Stimulated activated naive CD8-positive, alpha-beta T cell treated with anti-CD3 and anti-CD28 coated beads, Interleukin-15, Interleukin-2, amounts not matched to agents 100 ng/mL and 50 ng/mL, for 24 hours (primary cell): Measurements from ENCODE around the gene VAPB.

Source experiments
- H3K27ac Mint-ChIP-seq: one replicate; pipeline ENCODE4 v1.8.0; 2021; ENCODE audit warnings: mild to moderate bottlenecking, mixed read lengths
- H3K27me3 Mint-ChIP-seq: one replicate; pipeline ENCODE4 v1.8.0; 2021; ENCODE audit warnings: mixed read lengths
- H3K36me3 Mint-ChIP-seq: one replicate; pipeline ENCODE4 v1.8.0; 2021; ENCODE audit warnings: low read depth, mixed read lengths
- H3K4me1 Mint-ChIP-seq: one replicate; pipeline ENCODE4 v1.8.0; 2021; ENCODE audit warnings: low read depth, mixed read lengths
- H3K4me3 Mint-ChIP-seq: one replicate; pipeline ENCODE4 v1.8.0; 2021; ENCODE audit warnings: mild to moderate bottlenecking, mixed read lengths
- H3K9me3 Mint-ChIP-seq: one replicate; pipeline ENCODE4 v1.8.0; 2021; ENCODE audit warnings: mixed read lengths

VAPB gene

GRCh38 chr20:58466729-58467571 is 77.9 kb downstream of the VAPB start:
- Mint-ChIP-seq H3K27ac (no peak overlapping the region), H3K4me3 (no peak overlapping the region), H3K4me1 (no peaks in the 10 kb centered on the region), H3K36me3 (no peaks in the 10 kb centered on the region), H3K9me3 (no peaks in the 10 kb centered on the region), H3K27me3 (no peaks in the 10 kb centered on the region)

GRCh38 chr20:58467572-58468527 is 78.8 kb downstream of the VAPB start:
- Mint-ChIP-seq H3K4me1 (no peaks in the 10 kb centered on the region), H3K9me3 (no peaks in the 10 kb centered on the region), H3K27ac (no peak overlapping the region), H3K36me3 (no peaks in the 10 kb centered on the region), H3K27me3 (no peaks in the 10 kb centered on the region), H3K4me3 (no peak overlapping the region)

- Mint-ChIP-seq H3K36me3 (no peaks in the 10 kb centered on the region), H3K4me3 (no peak overlapping the region), H3K27me3 (no peaks in the 10 kb centered on the region), H3K4me1 (no peaks in the 10 kb centered on the region), H3K27ac (no peak overlapping the region), H3K9me3 (no peaks in the 10 kb centered on the region)
These were observed 80.6 kb downstream of the VAPB start for GRCh38 chr20:58469616-58470015.

GRCh38 chr20:58470336-58471192 is 81.5 kb downstream of the VAPB start:
- Mint-ChIP-seq H3K4me3 (no peak overlapping the region), H3K4me1 (no peaks in the 10 kb centered on the region)

GRCh38 chr20:58471193-58472164 is 82.5 kb downstream of the VAPB start:
- H3K27ac Mint-ChIP-seq, result no peak overlapping the region
- H3K4me1 Mint-ChIP-seq, result no peaks in the 10 kb centered on the region
- no peaks in the 10 kb centered on the region for H3K36me3 Mint-ChIP-seq
- no peaks in the 10 kb centered on the region for H3K27me3 Mint-ChIP-seq
- no peak overlapping the region for H3K4me3 Mint-ChIP-seq
- no peaks in the 10 kb centered on the region for H3K9me3 Mint-ChIP-seq

More at GRCh38 chr20:58470336-58471192, 81.5 kb downstream of the VAPB start:
- Mint-ChIP-seq H3K27ac (no peak overlapping the region), H3K27me3 (no peaks in the 10 kb centered on the region), H3K36me3 (no peaks in the 10 kb centered on the region), H3K9me3 (no peaks in the 10 kb centered on the region)

GRCh38 chr20:58472273-58473018 is 83.4 kb downstream of the VAPB start:
- Mint-ChIP-seq H3K36me3 (no peaks in the 10 kb centered on the region), H3K27ac (no peak overlapping the region), H3K4me1 (no peaks in the 10 kb centered on the region), H3K9me3 (no peaks in the 10 kb centered on the region), H3K27me3 (no peaks in the 10 kb centered on the region), H3K4me3 (no peak overlapping the region)

GRCh38 chr20:58473453-58474425 is 84.7 kb downstream of the VAPB start:
- H3K4me3 Mint-ChIP-seq, result no peak overlapping the region
- H3K27ac Mint-ChIP-seq, result no peak overlapping the region
- H3K27me3 Mint-ChIP-seq, result no peaks in the 10 kb centered on the region
- peaks cover 6% of the 10 kb centered on the region for H3K9me3 Mint-ChIP-seq
- H3K4me1 Mint-ChIP-seq, result no peaks in the 10 kb centered on the region
- no peaks in the 10 kb centered on the region for H3K36me3 Mint-ChIP-seq

- H3K4me1 Mint-ChIP-seq, result no peaks in the 10 kb centered on the region
- H3K36me3 Mint-ChIP-seq, result no peaks in the 10 kb centered on the region
- H3K4me3 Mint-ChIP-seq, result no peak overlapping the region
- H3K27ac Mint-ChIP-seq, result no peak overlapping the region
- no peaks in the 10 kb centered on the region for H3K27me3 Mint-ChIP-seq
- peaks cover 6% of the 10 kb centered on the region for H3K9me3 Mint-ChIP-seq
These were observed 86.4 kb downstream of the VAPB start for GRCh38 chr20:58475466-58475865.

- peaks cover 6% of the 10 kb centered on the region for H3K27me3 Mint-ChIP-seq
- H3K9me3 Mint-ChIP-seq, result peaks cover 6% of the 10 kb centered on the region
- H3K4me3 Mint-ChIP-seq, result no peak overlapping the region
- H3K36me3 Mint-ChIP-seq, result no peaks in the 10 kb centered on the region
- H3K27ac Mint-ChIP-seq, result no peak overlapping the region
- peaks cover 5% of the 10 kb centered on the region for H3K4me1 Mint-ChIP-seq
These were observed 89.2 kb downstream of the VAPB start for GRCh38 chr20:58478141-58478805.

- no peak overlapping the region for H3K27ac Mint-ChIP-seq
- H3K36me3 Mint-ChIP-seq, result no peaks in the 10 kb centered on the region
- peaks cover 6% of the 10 kb centered on the region for H3K27me3 Mint-ChIP-seq
- H3K4me1 Mint-ChIP-seq, result peaks cover 5% of the 10 kb centered on the region
- peaks cover 6% of the 10 kb centered on the region for H3K9me3 Mint-ChIP-seq
- no peak overlapping the region for H3K4me3 Mint-ChIP-seq
These were observed 90.9 kb downstream of the VAPB start for GRCh38 chr20:58479726-58480440.

GRCh38 chr20:58480551-58481336 is 91.7 kb downstream of the VAPB start:
- no peak overlapping the region for H3K4me3 Mint-ChIP-seq
- no peak overlapping the region for H3K27ac Mint-ChIP-seq
- peaks cover under 1% of the 10 kb centered on the region for H3K36me3 Mint-ChIP-seq
- peaks cover 6% of the 10 kb centered on the region for H3K27me3 Mint-ChIP-seq
- peaks cover 5% of the 10 kb centered on the region for H3K4me1 Mint-ChIP-seq
- H3K9me3 Mint-ChIP-seq, result peaks cover 12% of the 10 kb centered on the region
